Measurements from ENCODE around the gene IQUB.

IQUB gene

DNA sequence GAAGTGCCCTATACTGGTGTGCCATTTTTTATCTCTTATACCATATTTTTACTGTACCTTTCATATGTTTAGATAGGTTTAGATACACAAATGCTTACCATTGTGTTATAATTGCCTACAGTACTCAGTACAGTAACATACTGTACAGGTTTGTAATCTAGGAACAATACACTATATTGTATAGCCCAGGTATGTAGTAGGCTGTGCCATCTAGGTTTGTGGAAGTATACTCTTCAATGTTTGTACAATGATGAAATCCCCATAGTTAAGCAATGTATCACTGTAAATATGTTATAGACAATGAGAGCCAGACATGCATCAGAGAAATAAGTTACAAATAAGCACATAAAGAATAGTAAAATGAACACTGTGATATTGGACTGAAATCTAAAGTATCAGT, 109.1 kb downstream of the IQUB start:
- H3K27me3 ChIP-seq (ENCODE audit: low read length) = no peaks in the 10 kb centered on the region
- TF ChIP-seq, protein P1, sequence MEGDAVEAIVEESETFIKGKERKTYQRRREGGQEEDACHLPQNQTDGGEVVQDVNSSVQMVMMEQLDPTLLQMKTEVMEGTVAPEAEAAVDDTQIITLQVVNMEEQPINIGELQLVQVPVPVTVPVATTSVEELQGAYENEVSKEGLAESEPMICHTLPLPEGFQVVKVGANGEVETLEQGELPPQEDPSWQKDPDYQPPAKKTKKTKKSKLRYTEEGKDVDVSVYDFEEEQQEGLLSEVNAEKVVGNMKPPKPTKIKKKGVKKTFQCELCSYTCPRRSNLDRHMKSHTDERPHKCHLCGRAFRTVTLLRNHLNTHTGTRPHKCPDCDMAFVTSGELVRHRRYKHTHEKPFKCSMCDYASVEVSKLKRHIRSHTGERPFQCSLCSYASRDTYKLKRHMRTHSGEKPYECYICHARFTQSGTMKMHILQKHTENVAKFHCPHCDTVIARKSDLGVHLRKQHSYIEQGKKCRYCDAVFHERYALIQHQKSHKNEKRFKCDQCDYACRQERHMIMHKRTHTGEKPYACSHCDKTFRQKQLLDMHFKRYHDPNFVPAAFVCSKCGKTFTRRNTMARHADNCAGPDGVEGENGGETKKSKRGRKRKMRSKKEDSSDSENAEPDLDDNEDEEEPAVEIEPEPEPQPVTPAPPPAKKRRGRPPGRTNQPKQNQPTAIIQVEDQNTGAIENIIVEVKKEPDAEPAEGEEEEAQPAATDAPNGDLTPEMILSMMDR (IDR thresholded peaks at IDR 0.05; ENCODE audit: insufficient read depth, low read length, poor library complexity, severe bottlenecking) = no peak
- TF ChIP-seq EZH2phosphoT487 (conservative IDR thresholded peaks at IDR 0.05; ENCODE audit: low read length) = no peak
- no peak overlapping the region for H3K9ac ChIP-seq (ENCODE audit: low read length)
- H3K4me3 ChIP-seq (ENCODE audit: insufficient read depth, low read length, poor library complexity, severe bottlenecking) = no peak overlapping the region
- no peaks in the 10 kb centered on the region for H3K36me3 ChIP-seq (ENCODE audit: low read length)
- H4K20me1 ChIP-seq (ENCODE audit: low read depth, low read length) = no peaks in the 10 kb centered on the region
- H3K9me2 ChIP-seq (replicated peaks; ENCODE audit: insufficient read depth, low read length) = no peaks in the 10 kb centered on the region
- H3K79me2 ChIP-seq (ENCODE audit: insufficient read depth, low read length) = no peaks in the 10 kb centered on the region
- H3K9me3 ChIP-seq (ENCODE audit: insufficient read depth, low read length) = no peaks in the 10 kb centered on the region
- no peak overlapping the region for H2AFZ ChIP-seq (ENCODE audit: low read depth, low read length, severe bottlenecking)
- H3F3A ChIP-seq (ENCODE audit: insufficient read depth) = no peaks in the 10 kb centered on the region
- no peak overlapping the region for H3K4me2 ChIP-seq (ENCODE audit: low read depth, low read length, poor library complexity, severe bottlenecking)
- H3K27ac ChIP-seq (ENCODE audit: low read depth, low read length) = no peak overlapping the region

GRCh38 chr7:123424463-123424862, 109.9 kb downstream of the IQUB start:
- Histone ChIP-seq H3K79me2 (ENCODE audit: insufficient read depth, low read length) (no peaks in the 10 kb centered on the region), H3K27ac (ENCODE audit: low read depth, low read length) (no peak overlapping the region), H3K9me2 (replicated peaks; ENCODE audit: insufficient read depth, low read length) (no peaks in the 10 kb centered on the region), H3K4me3 (ENCODE audit: insufficient read depth, low read length, poor library complexity, severe bottlenecking) (no peak overlapping the region), H4K20me1 (ENCODE audit: low read depth, low read length) (no peaks in the 10 kb centered on the region), H3K4me2 (ENCODE audit: low read depth, low read length, poor library complexity, severe bottlenecking) (no peak overlapping the region), H3K9me3 (ENCODE audit: insufficient read depth, low read length) (no peaks in the 10 kb centered on the region), H3K27me3 (ENCODE audit: low read length) (no peaks in the 10 kb centered on the region), H3K36me3 (ENCODE audit: low read length) (no peaks in the 10 kb centered on the region), H3F3A (ENCODE audit: insufficient read depth) (no peaks in the 10 kb centered on the region), H2AFZ (ENCODE audit: low read depth, low read length, severe bottlenecking) (no peak overlapping the region), H3K9ac (ENCODE audit: low read length) (no peak overlapping the region)
- TF ChIP-seq, protein P1 (IDR thresholded peaks at IDR 0.05; ENCODE audit: insufficient read depth, low read length, poor library complexity, severe bottlenecking) = no peak
- TF ChIP-seq EZH2phosphoT487 (conservative IDR thresholded peaks at IDR 0.05; ENCODE audit: low read length) = no peak

GRCh38 chr7:123423622-123424021, 110.8 kb downstream of the IQUB start:
- Histone ChIP-seq H3K27me3 (ENCODE audit: low read length) (no peaks in the 10 kb centered on the region), H3K9me3 (ENCODE audit: insufficient read depth, low read length) (no peaks in the 10 kb centered on the region), H3K4me3 (ENCODE audit: insufficient read depth, low read length, poor library complexity, severe bottlenecking) (no peak overlapping the region), H4K20me1 (ENCODE audit: low read depth, low read length) (no peaks in the 10 kb centered on the region), H3K9ac (ENCODE audit: low read length) (no peak overlapping the region), H3K9me2 (replicated peaks; ENCODE audit: insufficient read depth, low read length) (no peaks in the 10 kb centered on the region), H3K4me2 (ENCODE audit: low read depth, low read length, poor library complexity, severe bottlenecking) (no peak overlapping the region), H3K79me2 (ENCODE audit: insufficient read depth, low read length) (no peaks in the 10 kb centered on the region), H3F3A (ENCODE audit: insufficient read depth) (no peaks in the 10 kb centered on the region), H3K27ac (ENCODE audit: low read depth, low read length) (no peak overlapping the region), H2AFZ (ENCODE audit: low read depth, low read length, severe bottlenecking) (no peak overlapping the region), H3K36me3 (ENCODE audit: low read length) (no peaks in the 10 kb centered on the region)
- TF ChIP-seq EZH2phosphoT487 (conservative IDR thresholded peaks at IDR 0.05; ENCODE audit: low read length) = no peak
- TF ChIP-seq, protein P1 (IDR thresholded peaks at IDR 0.05; ENCODE audit: insufficient read depth, low read length, poor library complexity, severe bottlenecking) = no peak

Measured in SU-DHL-6 (cell line).